ENCODE data around the gene IL15. TPM values are rescaled to one million over a fixed set of nuclear protein-coding genes. Genes with fewer than 3 reads are reported as not detected.
"Not testable (repeated sequence)": the region's sequence is repeated elsewhere in the genome, so short reads cannot be mapped to it uniquely, and the experiment has no call there.

IL15 gene
- total RNA-seq, 2 donors from 2014 or later = 3.2 to 4.7 TPM

DNA sequence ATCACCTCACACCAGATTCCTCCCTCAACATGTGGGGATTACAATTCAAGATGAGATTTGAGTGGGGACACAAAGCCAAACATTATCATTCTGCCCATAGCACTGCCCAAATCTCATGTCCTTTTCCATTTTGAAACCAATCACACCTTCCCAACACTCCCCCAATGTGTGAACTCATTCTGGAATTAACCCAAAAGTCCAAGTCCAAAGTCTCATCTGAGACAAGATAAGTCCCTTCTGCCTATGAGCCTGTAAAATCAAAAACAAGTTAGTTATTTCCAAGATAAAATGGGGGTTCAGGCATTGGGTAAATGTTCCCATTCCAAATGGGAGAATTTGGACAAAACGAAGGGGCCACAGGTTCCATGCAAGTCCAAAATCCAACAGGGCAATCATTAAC, 54.9 kb downstream of the IL15 start:
- ATAC-seq; H3K36me3 Mint-ChIP-seq (ENCODE audit: low read depth); H3K9me3 ChIP-seq (ENCODE audit: control insufficient read depth, low read length, poor library complexity, severe bottlenecking); DNase-seq; H3K4me3 Mint-ChIP-seq; H3K27ac Mint-ChIP-seq; H3K4me1 Mint-ChIP-seq; H3K27me3 Mint-ChIP-seq: not testable (repeated sequence)

DNA sequence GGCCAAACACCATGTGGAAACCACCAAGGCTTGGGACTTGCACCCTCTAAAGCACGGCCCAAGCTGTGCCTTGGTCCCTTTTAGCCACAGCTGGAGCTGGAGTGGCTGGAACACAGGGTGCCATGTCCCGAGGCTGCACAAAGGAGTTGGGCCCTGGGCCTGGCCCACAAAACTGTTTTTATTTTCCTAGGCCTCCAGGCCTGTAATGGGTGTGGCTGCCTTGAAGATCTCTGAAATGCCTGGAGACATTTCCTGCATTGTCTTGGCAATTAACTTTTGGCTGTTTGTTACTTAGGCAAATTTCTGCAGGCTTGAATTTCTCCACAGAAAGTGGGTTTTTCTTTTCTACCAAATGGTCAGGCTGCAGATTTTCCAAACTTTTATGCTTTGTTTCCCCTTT, 55.7 kb downstream of the IL15 start:
- Mint-ChIP-seq H3K36me3 (ENCODE audit: low read depth) (peaks cover 4% of the 10 kb centered on the region), H3K4me3 (no peak overlapping the region), H3K4me1 (no peaks in the 10 kb centered on the region), H3K27ac (no peak overlapping the region), H3K27me3 (no peaks in the 10 kb centered on the region)
- no peak for ATAC-seq
- DNase-seq = no peak
- no peaks in the 10 kb centered on the region for H3K9me3 ChIP-seq (ENCODE audit: control insufficient read depth, low read length, poor library complexity, severe bottlenecking)

DNA sequence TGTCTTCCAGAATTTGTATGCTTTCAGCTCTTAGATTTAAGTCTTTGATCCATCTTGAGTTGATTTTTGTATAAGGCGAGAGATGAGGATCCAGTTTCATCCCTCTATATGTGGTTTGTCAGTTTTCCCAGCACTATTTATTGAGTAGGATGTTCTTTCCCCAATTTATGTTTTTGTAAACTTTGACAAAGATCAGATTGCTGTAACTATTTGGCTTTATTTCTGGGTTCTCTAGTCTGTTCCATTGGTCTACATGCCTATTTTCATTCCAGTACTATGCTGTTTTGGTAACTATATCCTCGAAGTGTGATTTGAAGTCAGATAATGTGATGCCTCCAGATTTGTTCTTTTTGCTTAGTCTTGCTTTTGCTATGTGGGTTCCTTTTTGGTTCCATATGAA, 60.7 kb downstream of the IL15 start:
- H3K27ac Mint-ChIP-seq = no peak overlapping the region
- no peaks in the 10 kb centered on the region for H3K27me3 Mint-ChIP-seq
- ATAC-seq (no peak), DNase-seq (no peak)
- H3K4me1 Mint-ChIP-seq = peaks cover 4% of the 10 kb centered on the region
- H3K4me3 Mint-ChIP-seq = no peak overlapping the region
- no peaks in the 10 kb centered on the region for H3K9me3 ChIP-seq (ENCODE audit: control insufficient read depth, low read length, poor library complexity, severe bottlenecking)
- no peaks in the 10 kb centered on the region for H3K36me3 Mint-ChIP-seq (ENCODE audit: low read depth)

DNA sequence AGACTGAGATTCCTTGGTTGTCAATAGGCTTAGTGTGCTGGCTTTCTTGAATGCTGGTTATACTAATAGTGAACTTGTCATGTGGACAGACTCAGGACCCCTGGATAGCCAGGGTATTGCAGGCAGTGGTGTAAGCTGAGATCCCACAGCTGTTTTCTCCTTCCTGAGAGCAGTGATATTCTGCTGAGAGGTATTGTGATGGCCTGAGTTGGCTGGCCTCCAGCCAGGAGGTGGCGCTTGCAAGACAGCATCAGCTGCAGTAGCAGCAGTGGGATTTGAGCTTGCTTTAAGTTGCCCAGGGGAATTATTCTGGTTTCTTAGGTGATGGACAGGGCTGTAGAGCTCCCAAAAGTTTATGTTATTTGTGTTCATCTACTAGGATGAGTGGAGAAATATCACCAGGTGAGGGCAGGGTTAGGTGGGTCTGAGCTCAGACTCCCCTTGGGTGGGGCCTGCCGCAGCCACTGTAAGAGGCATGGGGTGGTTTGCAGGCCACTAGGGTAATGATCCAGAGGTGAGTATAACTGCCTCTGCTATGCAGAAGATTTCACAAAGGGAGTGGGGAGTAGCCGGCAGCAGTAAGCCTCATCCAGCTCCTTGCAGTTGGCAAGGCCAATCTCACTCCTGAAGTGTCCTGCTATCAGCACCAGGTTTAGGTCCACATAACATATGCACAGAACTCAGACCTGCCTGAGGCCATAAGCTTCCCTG, 66.2 kb downstream of the IL15 start:
- DNase-seq (no peak), ATAC-seq (no peak)
- Mint-ChIP-seq H3K27ac (no peak overlapping the region), H3K36me3 (ENCODE audit: low read depth) (no peaks in the 10 kb centered on the region), H3K4me1 (peaks cover 4% of the 10 kb centered on the region), H3K27me3 (no peaks in the 10 kb centered on the region), H3K4me3 (no peak overlapping the region)
- peaks cover 4% of the 10 kb centered on the region for H3K9me3 ChIP-seq (ENCODE audit: control insufficient read depth, low read length, poor library complexity, severe bottlenecking)

DNA sequence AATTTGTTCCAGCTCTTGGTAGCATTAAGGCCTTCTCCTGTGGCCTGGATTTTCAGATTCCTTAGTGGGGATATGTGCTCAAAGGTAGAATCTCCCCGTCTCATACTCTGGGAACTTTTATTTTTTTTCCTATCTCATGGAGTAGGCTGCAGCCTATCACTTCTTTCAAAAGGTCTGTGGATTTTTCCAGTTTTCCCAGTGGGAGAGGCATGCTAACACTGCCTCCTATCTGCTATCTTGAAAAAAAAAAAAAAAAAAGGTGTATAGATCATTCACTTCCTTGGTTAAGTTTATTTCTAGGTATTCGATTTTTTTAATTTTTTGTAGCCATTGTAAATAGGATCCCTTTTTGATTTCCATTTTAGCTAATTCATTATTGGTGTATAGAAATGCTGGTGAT, 67.1 kb downstream of the IL15 start:
- no peak for DNase-seq
- H3K4me3 Mint-ChIP-seq = no peak overlapping the region

DNA sequence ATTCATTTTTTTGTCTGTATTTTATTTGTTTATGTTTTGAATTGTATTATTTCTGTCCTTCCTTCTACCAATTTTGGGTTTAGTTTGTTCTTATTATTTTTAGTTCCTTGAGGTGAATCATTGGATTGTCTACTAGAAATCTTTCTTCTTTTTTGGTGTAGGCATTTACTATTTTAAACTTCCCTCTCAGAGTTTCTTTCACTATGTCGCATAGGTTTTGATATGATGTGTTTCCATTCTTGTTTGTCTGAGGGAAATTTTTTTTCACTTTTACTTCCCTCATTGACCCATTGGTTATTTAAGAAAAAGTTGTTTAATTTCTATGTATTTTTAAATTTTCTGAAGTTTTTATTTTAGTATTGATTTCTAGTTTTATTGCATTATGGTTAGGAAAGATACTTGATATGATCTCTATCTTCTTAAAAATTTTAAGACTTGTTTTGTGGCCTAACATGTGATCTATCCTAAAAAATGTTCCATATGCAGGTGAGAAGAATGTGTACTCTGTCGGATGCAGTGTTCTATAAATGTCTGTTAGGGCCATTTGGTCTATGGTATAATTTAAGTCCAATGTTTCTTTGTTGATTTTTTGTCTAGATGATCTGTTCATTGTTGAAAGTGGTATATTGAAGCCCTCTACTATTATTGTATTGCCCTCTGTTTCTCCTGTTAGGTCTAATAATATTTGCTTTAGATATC, 68.8 kb downstream of the IL15 start:
- no peak overlapping the region for H3K4me3 Mint-ChIP-seq
- H3K27ac Mint-ChIP-seq = no peak overlapping the region
- no peaks in the 10 kb centered on the region for H3K27me3 Mint-ChIP-seq
- no peak for ATAC-seq
- no peaks in the 10 kb centered on the region for H3K36me3 Mint-ChIP-seq (ENCODE audit: low read depth)
- no peaks in the 10 kb centered on the region for H3K4me1 Mint-ChIP-seq
- H3K9me3 ChIP-seq (ENCODE audit: control insufficient read depth, low read length, poor library complexity, severe bottlenecking) = peaks cover 4% of the 10 kb centered on the region
- DNase-seq = no peak

More for the DNA sequence above, 67.1 kb downstream of the IL15 start:
- H3K27ac Mint-ChIP-seq = no peak overlapping the region
- H3K27me3 Mint-ChIP-seq = no peaks in the 10 kb centered on the region
- H3K4me1 Mint-ChIP-seq = peaks cover 4% of the 10 kb centered on the region
- H3K9me3 ChIP-seq (ENCODE audit: control insufficient read depth, low read length, poor library complexity, severe bottlenecking) = peaks cover 4% of the 10 kb centered on the region
- H3K36me3 Mint-ChIP-seq (ENCODE audit: low read depth) = no peaks in the 10 kb centered on the region
- ATAC-seq = no peak

DNA sequence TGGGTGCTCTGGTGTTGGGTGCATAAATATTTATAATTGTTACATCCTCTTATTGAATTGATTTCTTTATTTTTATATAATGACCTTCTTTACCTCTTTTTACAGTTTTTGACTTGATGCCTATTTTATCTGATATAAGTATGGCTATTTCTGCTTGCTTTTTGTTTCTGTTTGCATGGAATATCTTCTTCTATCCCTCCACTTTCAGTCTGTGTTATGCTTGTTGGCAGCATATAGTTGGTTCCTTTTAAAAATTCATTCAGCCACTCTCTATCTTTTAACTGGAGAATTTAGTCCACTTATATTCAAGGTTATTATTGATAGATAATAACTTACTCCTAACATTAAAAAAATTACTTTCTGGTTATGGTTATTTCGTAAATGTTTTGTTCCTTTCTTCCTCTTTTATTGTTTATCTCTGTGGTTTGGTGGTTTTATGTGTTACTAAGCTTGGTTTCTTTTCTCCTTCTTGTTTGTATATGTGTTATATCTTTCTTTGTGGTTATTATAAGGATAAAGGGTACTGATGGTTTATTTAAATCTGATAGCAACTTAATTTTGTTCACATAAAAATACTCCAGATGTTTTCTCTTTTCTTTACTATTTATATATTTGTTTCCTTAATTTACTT, 69.5 kb downstream of the IL15 start:
- Mint-ChIP-seq H3K36me3 (ENCODE audit: low read depth) (no peaks in the 10 kb centered on the region), H3K4me1 (no peaks in the 10 kb centered on the region), H3K27me3 (no peaks in the 10 kb centered on the region), H3K4me3 (no peak overlapping the region), H3K27ac (no peak overlapping the region)
- peaks cover 4% of the 10 kb centered on the region for H3K9me3 ChIP-seq (ENCODE audit: control insufficient read depth, low read length, poor library complexity, severe bottlenecking)
- ATAC-seq = no peak
- no peak for DNase-seq

DNA sequence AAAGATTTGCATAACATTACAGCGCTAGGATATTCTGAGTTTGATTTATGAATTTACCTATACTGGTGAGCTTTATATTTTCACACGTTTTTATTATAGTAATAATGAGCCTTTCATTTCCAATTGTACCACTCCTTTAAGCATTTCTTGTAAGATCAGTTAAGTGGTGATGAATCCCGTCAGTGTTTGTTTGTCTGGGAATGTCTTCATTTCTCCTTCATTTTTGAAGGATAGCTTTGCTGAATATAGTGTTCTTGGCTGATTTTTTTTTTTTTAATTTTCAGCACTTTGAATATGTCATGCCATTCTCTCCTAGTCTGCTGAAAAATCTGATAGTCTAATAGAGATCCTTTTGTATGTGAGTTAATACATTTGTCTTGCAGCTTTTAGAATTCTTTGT, 70.1 kb downstream of the IL15 start:
- no peak overlapping the region for H3K27ac Mint-ChIP-seq
- H3K9me3 ChIP-seq (ENCODE audit: control insufficient read depth, low read length, poor library complexity, severe bottlenecking) = peaks cover 4% of the 10 kb centered on the region
- H3K27me3 Mint-ChIP-seq = no peaks in the 10 kb centered on the region
- H3K36me3 Mint-ChIP-seq (ENCODE audit: low read depth) = no peaks in the 10 kb centered on the region
- no peaks in the 10 kb centered on the region for H3K4me1 Mint-ChIP-seq
- DNase-seq = no peak
- ATAC-seq = no peak
- no peak overlapping the region for H3K4me3 Mint-ChIP-seq

DNA sequence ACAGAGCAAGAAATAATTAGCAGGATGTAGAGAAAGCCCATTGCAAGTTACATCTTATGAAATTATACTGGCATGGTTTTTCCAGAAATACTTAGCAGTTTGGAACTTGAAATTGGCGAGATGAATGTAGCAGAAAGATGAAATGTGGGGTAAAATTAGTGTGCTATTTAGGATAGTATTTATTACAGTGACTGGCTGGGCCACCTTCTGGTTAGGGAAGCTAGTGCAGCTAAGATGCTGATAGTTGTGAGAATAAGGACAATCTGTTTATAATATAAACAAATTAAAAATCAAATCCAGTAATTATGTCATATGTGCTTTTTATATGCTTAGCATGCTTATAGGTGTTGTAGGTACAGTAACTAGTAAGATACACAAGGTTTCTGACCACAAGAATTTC, 74.8 kb downstream of the IL15 start:
- DNase-seq (no peak), ATAC-seq (no peak)
- Mint-ChIP-seq H3K27me3 (no peaks in the 10 kb centered on the region), H3K27ac (no peak overlapping the region), H3K36me3 (ENCODE audit: low read depth) (peaks cover 6% of the 10 kb centered on the region), H3K4me1 (no peaks in the 10 kb centered on the region), H3K4me3 (no peak overlapping the region)
- H3K9me3 ChIP-seq (ENCODE audit: control insufficient read depth, low read length, poor library complexity, severe bottlenecking) = peaks cover 4% of the 10 kb centered on the region

DNA sequence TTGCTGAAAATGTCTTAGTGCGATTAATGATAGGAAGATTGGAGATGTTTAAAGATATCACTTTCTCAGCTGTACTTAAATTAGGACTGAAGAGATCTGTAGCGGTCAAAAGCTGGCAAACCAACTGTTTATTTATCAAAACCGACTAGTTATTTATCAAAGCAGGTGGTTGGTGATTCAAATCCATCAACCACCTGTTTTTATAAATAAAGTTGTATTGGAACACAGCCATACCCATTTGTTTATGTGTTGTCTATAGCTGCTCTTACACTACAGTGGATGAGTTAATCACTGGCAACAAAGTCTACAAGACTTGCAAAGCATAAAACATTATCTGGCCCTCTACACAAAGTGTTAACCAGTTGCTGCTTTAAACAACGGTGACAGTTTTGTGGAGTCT, 76.8 kb downstream of the IL15 start:
- DNase-seq = no peak
- no peaks in the 10 kb centered on the region for H3K27me3 Mint-ChIP-seq
- H3K27ac Mint-ChIP-seq = no peak overlapping the region
- no peaks in the 10 kb centered on the region for H3K9me3 ChIP-seq (ENCODE audit: control insufficient read depth, low read length, poor library complexity, severe bottlenecking)
- peaks cover 8% of the 10 kb centered on the region for H3K36me3 Mint-ChIP-seq (ENCODE audit: low read depth)
- ATAC-seq = no peak
- no peak overlapping the region for H3K4me3 Mint-ChIP-seq
- no peaks in the 10 kb centered on the region for H3K4me1 Mint-ChIP-seq

DNA sequence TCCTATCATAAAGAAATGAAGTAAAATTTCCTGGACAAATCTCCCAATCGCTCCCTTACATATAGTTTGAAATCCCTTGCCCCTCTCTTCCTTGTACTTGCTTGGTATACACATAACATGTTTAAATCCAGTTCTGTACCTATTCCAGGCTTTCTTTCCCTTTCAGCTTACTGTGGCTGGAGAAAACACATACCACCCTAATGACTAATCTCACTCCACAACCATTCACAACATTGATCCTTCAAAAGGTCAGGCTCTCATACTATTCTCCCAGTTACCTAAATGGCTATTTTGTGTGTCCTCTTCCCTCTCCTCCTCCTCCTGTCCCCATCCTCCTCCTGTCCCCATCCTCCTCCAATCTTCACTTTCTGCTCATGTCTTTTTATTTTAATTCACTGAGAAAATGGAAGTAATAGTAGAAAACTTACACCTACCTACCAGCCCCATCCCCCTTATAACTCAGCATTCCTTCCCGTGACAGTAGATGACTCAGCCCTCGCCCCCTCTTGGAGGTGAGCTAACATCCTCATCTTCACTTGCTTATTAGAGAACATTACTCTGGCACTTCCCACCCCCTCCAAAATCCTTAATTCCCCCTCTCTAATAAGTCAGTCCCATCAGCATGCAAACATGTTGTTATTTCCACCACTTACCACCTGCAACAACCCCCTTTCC, 77.5 kb downstream of the IL15 start:
- H3K27ac Mint-ChIP-seq = no peak overlapping the region
- H3K36me3 Mint-ChIP-seq (ENCODE audit: low read depth) = peaks cover 8% of the 10 kb centered on the region

DNA sequence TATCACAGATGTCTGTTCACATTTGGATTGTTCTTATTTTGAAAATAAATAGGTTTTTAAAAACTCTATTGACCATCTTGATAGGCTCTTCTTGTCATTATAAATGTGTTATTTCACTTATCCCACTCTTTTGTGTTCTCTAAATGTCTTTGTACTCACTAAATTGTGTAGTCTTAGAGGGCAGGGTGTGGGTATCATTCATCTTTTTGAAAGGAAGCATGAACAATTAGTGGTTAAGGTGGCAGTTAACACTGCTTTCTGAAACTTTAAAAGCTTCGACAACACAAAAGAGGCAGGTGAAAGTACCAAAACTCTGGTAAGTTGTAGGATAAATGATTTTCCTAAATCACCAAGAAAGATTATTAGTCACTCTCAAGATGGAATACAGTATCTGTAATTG, 83.2 kb downstream of the IL15 start:
- H3K9me3 ChIP-seq (ENCODE audit: control insufficient read depth, low read length, poor library complexity, severe bottlenecking) = no peaks in the 10 kb centered on the region
- Mint-ChIP-seq H3K4me3 (no peak overlapping the region), H3K27me3 (no peaks in the 10 kb centered on the region), H3K27ac (no peak overlapping the region), H3K4me1 (peaks cover 2% of the 10 kb centered on the region), H3K36me3 (ENCODE audit: low read depth) (peaks cover 6% of the 10 kb centered on the region)
- ATAC-seq (no peak), DNase-seq (no peak)

More for the DNA sequence above, 77.5 kb downstream of the IL15 start:
- DNase-seq = no peak
- no peak for ATAC-seq
- H3K27me3 Mint-ChIP-seq = no peaks in the 10 kb centered on the region
- no peaks in the 10 kb centered on the region for H3K4me1 Mint-ChIP-seq
- H3K4me3 Mint-ChIP-seq = no peak overlapping the region
- H3K9me3 ChIP-seq (ENCODE audit: control insufficient read depth, low read length, poor library complexity, severe bottlenecking) = no peaks in the 10 kb centered on the region

DNA sequence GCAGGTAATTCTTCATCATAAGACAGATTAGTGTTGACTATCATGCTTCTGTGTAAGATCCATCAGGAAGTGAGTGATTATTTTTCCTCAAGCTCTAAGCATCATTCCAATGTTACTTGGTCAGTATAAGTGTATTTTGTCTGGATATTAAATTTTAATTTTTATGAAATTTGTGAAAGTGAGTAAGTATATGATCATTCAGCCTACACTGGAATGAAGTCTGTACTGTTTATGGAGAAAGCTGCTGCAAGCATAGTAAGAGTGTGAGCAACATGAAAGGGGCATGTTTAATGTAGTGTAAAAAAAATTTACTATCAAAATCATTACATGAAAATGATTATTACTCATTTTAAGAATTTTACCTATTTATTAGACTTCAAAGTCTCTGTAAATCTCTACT, 84.8 kb downstream of the IL15 start:
- DNase-seq (no peak), ATAC-seq (no peak)
- H3K4me1 Mint-ChIP-seq = peaks cover 2% of the 10 kb centered on the region
- no peak overlapping the region for H3K27ac Mint-ChIP-seq
- no peaks in the 10 kb centered on the region for H3K27me3 Mint-ChIP-seq
- H3K9me3 ChIP-seq (ENCODE audit: control insufficient read depth, low read length, poor library complexity, severe bottlenecking) = no peaks in the 10 kb centered on the region
- no peak overlapping the region for H3K4me3 Mint-ChIP-seq
- H3K36me3 Mint-ChIP-seq (ENCODE audit: low read depth) = peaks cover 6% of the 10 kb centered on the region

All from T-helper 17 cell (primary cell).